Ecto neural progenitor cell (in vitro differentiated cells): ENCODE data around the gene CSPG5.

Source experiments
- DNase-seq: peaks from one replicate; pipeline ENCODE4 v3.0.0-alpha.2; 2018; ENCODE audit warnings: low spot score

Gene CSPG5, protein sequence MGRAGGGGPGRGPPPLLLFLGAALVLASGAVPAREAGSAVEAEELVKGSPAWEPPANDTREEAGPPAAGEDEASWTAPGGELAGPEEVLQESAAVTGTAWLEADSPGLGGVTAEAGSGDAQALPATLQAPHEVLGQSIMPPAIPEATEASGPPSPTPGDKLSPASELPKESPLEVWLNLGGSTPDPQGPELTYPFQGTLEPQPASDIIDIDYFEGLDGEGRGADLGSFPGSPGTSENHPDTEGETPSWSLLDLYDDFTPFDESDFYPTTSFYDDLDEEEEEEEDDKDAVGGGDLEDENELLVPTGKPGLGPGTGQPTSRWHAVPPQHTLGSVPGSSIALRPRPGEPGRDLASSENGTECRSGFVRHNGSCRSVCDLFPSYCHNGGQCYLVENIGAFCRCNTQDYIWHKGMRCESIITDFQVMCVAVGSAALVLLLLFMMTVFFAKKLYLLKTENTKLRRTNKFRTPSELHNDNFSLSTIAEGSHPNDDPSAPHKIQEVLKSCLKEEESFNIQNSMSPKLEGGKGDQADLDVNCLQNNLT

DNA sequence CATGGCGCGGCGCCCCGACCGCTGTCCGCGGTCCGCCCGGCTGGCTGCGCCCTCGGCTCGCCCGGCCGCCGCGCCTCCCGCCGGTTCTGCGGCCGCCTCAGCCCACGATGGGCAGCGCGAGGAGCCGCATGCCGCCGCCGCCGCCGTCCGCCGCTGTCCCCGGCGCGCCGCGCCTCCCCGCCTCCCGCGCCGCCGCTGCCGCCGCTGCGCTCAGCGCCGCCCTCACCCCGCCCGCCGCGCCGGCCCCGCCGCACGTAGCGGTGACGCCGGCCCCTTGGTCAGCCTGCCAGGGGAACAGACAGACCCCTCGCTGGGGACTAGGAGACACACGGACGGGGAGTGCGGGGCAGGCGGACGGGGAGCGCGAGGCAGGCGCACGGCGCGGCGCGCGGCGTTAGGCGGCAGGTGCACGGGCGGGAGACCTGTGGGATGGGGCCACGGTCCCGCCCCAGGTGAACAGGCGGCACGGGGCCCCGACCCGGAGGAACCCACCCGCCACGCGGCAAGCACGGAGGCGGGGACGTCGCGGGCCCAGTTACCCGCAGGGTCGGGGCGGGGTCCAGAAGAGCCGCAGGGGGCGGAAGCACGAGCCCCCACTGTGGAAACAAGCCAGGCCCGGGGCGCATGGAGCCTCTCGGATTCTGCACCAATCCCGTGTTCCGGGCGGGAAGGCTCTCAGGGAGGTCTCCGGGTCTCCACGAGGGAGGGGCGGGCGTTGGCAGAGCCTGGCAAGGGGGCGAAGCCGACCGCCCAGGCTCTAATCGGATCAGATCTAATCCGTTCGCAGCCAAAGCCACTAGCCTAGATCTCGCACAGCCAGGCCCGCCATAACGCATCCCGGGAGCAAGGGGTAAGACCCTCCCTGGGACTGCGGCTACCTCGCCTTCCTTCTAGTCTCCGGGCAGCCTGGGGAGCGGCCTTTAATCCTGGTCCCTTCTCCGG is at the start of gene CSPG5:
Gene CSPG5, minus strand, starts transcription at position 175 of the 942 bp plus-strand sequence. Its CDS starts 172 bp downstream, at position 3.
- peak; percentile 80 for DNase-seq

GRCh38 chr3:47628426-47628825 is 49.8 kb upstream of the CSPG5 start:
- DNase-seq = no peak

DNA sequence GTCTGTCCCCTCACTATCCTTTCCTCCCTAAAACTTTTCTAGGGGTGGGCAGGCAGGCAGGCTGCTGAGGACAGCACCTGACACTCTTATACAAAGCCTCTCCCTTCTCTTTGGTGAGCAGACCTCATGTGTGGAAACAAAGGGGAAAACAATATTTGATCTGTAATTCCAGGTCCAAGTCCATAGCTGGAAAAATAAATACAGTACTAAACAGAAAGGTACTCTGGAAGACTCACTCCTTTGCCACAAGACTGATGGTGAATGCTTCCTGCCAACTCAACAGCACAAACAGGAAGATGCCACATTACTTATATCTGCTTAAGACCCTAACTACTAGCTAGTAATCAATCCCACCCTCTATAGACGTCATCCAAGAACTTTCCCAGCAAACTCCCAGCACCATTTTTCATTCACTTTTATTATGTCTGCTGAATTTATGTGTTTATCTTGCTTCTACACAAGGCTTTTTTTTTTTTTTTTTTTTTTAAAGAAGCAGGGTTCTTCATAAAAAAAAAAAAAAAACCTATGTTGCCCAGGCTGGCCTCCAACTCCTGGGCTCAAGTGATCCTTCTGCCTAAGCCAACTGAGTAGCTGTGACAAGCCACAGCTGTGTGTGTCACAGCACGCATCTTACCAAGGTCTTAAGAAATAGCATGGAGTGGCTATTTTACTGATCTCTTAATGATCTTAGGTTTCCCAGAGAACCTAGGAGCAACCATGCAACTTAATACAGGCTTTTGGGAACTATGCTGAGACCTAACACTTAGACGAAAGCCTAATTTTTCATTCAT is 44.2 kb upstream of the CSPG5 start:
- DNase-seq = no peak

DNA sequence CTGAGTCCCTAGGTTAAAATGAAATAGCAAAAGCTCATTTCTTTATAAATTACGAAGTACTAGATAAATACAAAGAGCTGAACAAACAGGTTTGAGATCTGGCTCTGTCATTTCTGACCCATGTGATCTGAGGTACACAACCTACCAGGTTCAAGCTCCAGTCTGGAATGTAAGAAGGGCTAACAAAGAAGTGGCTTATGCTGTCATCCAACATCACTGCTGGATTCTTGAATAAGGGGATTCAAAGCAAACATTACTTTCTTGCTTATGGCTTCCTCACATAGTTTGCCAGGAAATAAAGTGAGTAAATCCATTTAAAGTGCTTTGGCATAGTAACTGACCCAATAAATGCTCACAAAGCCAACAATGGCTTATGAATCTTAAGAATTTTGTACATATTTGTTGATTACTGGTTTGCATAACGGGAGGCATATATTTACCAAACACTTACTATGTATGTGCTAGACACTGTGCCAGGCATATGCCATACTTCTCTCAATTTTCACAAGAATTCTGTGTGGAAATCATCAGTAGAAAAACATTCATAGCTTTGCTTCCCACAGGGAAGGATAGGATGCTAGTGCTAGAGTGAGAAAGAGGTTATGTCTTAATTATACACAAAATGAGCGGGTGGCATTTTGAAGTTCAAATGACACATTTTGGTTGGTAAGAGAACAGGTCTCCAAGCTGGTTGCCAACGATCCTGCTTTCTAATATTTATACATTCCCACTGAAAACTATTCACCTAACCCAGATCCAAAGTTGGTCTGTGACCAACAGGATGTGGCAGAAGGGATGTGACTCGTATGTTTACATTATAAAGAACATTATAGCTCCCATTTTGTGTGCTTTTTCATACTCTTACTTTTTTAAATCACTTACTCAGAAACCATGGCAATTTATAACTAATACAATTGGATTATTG is 38.7 kb upstream of the CSPG5 start:
- DNase-seq = no peak

GRCh38 chr3:47614788-47615187 is 36.1 kb upstream of the CSPG5 start:
- DNase-seq = no peak

- DNase-seq = no peak
Measured at GRCh38 chr3:47613722-47614121, 35.1 kb upstream of the CSPG5 start.

DNA sequence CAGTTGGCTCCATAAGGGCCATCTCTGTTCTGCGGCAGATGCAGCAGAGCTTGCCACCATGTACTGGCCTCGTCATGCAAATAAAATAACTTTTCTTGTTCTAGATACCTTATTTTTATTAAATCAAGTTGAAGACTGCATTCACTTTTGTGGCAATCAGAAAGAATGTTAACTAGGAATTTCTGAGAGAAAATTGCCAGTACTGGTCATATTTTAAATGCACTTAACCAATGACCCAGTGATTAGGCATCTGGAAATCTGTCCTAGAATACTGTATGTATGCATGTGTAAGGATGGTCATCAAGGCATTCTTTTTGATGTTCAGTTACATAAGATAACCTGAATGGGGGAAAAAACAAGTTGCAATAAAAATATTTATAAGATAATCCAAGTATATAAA is 34.2 kb upstream of the CSPG5 start:
- no peak for DNase-seq

DNA sequence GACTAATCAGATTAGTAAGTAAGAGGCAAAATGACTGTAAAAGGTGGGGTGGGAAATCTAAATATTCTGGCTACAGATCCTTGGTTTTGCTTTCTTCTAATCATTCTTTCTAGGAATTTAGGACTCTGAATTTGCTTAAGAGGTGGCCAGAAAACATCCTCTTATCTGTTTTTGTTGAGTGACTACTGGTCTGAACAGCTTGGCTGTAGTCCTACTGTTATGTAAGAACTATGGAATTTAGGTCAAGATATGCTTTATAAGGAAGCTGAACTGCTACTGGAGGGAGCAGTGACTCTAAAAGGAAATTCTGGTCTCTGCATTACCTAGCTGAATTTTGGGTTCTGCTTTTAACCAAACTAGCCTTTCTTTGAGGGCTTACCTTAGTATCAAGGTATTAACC is 33.5 kb upstream of the CSPG5 start:
- no peak for DNase-seq

GRCh38 chr3:47611576-47611975 is 32.9 kb upstream of the CSPG5 start:
- no peak for DNase-seq

GRCh38 chr3:47610583-47610982 is 31.9 kb upstream of the CSPG5 start:
- DNase-seq = no peak

GRCh38 chr3:47607335-47607734 is 28.7 kb upstream of the CSPG5 start:
- no peak for DNase-seq

- DNase-seq = no peak
Measured at GRCh38 chr3:47606165-47606564, 27.5 kb upstream of the CSPG5 start.

DNA sequence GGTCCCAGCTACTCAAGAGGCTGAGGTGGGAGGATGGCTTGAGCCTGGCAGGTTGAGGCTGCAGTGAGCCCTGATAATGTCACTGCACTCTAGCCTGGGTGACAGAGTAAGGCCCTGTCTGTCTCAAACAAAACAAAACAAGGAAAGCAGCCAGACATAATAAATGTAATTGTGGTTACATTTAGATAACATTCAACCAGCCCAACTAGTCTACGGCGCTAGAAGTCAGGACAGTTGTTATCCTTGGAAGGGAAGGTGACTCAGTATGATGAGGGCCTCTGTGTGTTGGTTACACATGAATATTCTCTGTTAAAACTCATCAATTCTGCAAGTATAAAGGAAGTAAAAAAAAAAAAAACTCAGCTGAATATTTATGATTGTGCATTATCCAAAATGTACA is 27.0 kb upstream of the CSPG5 start:
- no peak for DNase-seq

- DNase-seq = no peak
Measured at GRCh38 chr3:47604145-47604544, 25.5 kb upstream of the CSPG5 start.

DNA sequence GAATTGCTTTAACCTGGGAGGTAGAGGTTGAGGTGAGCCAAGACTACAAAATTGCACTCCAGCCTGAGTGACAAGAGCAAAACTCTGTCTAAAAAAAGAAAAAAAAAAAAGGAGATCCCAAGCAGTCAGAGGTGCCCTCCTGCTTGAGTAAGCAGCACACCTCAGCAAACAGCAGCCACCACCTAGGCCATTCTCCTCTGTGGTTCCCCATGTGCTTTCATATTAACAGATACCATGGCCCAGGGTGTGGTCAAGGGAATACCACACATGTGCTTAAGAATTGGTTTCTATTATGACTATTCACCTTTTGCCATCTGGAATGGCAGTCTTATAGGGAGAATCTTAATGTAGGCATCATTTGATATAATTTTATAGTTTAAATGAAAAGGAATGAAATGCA is 24.7 kb upstream of the CSPG5 start:
- DNase-seq = no peak

- no peak for DNase-seq
Measured at GRCh38 chr3:47601281-47601680, 22.6 kb upstream of the CSPG5 start.

- DNase-seq = no peak
Measured at GRCh38 chr3:47594792-47595191, 16.1 kb upstream of the CSPG5 start.

GRCh38 chr3:47592066-47592795 is 13.6 kb upstream of the CSPG5 start:
- DNase-seq = no peak

- no peak for DNase-seq
Measured at GRCh38 chr3:47590216-47590615, 11.6 kb upstream of the CSPG5 start.

DNA sequence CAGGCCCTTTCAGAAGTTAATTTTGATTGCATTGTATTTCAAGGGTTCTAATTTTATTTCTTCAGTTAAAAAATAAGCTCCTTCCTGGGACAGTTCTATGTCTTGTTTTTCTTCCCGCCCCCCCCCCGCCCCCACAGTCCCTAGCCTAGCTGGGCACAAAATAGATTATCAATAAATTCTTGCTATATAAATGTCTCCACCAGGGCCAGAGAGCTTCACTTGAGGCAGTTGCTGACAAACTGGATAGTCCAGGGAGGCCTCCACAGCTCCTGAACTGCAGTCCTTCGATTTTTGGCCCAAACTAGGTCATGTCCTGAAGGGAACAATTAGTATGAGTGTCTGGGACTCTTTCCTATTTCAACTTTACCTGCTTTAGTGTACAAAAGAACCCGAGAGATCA is 9.9 kb upstream of the CSPG5 start:
- DNase-seq = no peak
